Mesenchymal stem cell (in vitro differentiated cells and primary cell): ENCODE data around the gene CPT1A.
A peak's percentile ranks its signal among the peaks of the same experiment; 100 is the strongest.

Experiments
- DNase-seq: peaks from one replicate; pipeline ENCODE4 v3.0.0-alpha.2; 2013
- H2AFZ ChIP-seq: one replicate; pipeline ENCODE4 v1.6.1; 2013; ENCODE audit warnings: low read depth, mild to moderate bottlenecking, control low read depth, inconsistent platforms, low read length, moderate library complexity
- H2AK5ac ChIP-seq: 2 replicates; pipeline ENCODE4 v1.6.1; 2013; ENCODE audit warnings: low read length, moderate library complexity, mild to moderate bottlenecking, inconsistent platforms; ENCODE audit not compliant: severe bottlenecking
- H2BK120ac ChIP-seq: one replicate; pipeline ENCODE4 v1.6.1; 2013; ENCODE audit warnings: low read depth, mild to moderate bottlenecking, inconsistent platforms, low read length, moderate library complexity
- H2BK12ac ChIP-seq, 2 experiments: one replicate each; pipeline ENCODE4 v1.6.1; 2013; ENCODE audit warnings: inconsistent platforms in 2 of 2, low read length in 2 of 2, mild to moderate bottlenecking in 2 of 2, moderate library complexity in 2 of 2, control low read depth in 1 of 2
- H2BK15ac ChIP-seq: one replicate; pipeline ENCODE4 v1.6.1; 2013; ENCODE audit warnings: mild to moderate bottlenecking, low read depth, inconsistent platforms; ENCODE audit not compliant: poor library complexity, severe bottlenecking
- H2BK5ac ChIP-seq: 2 replicates; pipeline ENCODE4 v1.6.1; 2013; ENCODE audit warnings: low read depth, mild to moderate bottlenecking, low read length, control low read depth, inconsistent platforms; ENCODE audit not compliant: poor library complexity, severe bottlenecking
- H3K14ac ChIP-seq, 2 experiments: one replicate each; pipeline ENCODE4 v1.6.1; 2013; ENCODE audit warnings: inconsistent platforms in 2 of 2, low read length in 2 of 2, control low read depth in 1 of 2, mild to moderate bottlenecking in 1 of 2, moderate library complexity in 1 of 2
- H3K18ac ChIP-seq, 2 experiments: one replicate each; pipeline ENCODE4 v1.6.1; 2013; ENCODE audit warnings: inconsistent platforms in 2 of 2, low read length in 2 of 2, control low read depth in 1 of 2, low read depth in 1 of 2, mild to moderate bottlenecking in 1 of 2
- H3K23ac ChIP-seq, 2 experiments: one replicate each; pipeline ENCODE4 v1.6.1; 2013; ENCODE audit warnings: inconsistent platforms in 2 of 2, low read length in 2 of 2, mild to moderate bottlenecking in 2 of 2, moderate library complexity in 2 of 2, control low read depth in 1 of 2
- H3K27ac ChIP-seq: 2 replicates; pipeline ENCODE4 v1.5.1; 2013; ENCODE audit warnings: mild to moderate bottlenecking, moderate library complexity, low read length, control low read depth, inconsistent platforms; ENCODE audit not compliant: poor library complexity, severe bottlenecking
- H3K27me3 ChIP-seq, 2 experiments: 2 replicates each; pipeline versions ENCODE4 v1.6.1 to v1.7.0; 2013; ENCODE audit warnings: low read length in 2 of 2, mild to moderate bottlenecking in 2 of 2, moderate library complexity in 2 of 2, control low read depth in 1 of 2, inconsistent platforms in 1 of 2; ENCODE audit not compliant: control insufficient read depth in 1 of 2, insufficient read depth in 1 of 2
- H3K36me3 ChIP-seq, 2 experiments: 2 replicates each; pipeline versions ENCODE4 v1.6.1 to v1.7.0; 2013; ENCODE audit warnings: low read length in 2 of 2, control low read depth in 1 of 2, inconsistent platforms in 1 of 2, low read depth in 1 of 2, mild to moderate bottlenecking in 1 of 2; ENCODE audit not compliant: insufficient read depth in 2 of 2, control insufficient read depth in 1 of 2
- H3K4ac ChIP-seq, 2 experiments: one replicate each; pipeline ENCODE4 v1.6.1; 2013; ENCODE audit warnings: inconsistent platforms in 2 of 2, low read length in 2 of 2, mild to moderate bottlenecking in 2 of 2, moderate library complexity in 2 of 2, control low read depth in 1 of 2, low read depth in 1 of 2
- H3K4me1 ChIP-seq: 2 replicates; pipeline ENCODE4 v1.6.1; 2013; ENCODE audit warnings: low read depth, low read length, control low read depth; ENCODE audit not compliant: control insufficient read depth, insufficient read depth
- H3K4me2 ChIP-seq: 2 replicates; pipeline ENCODE4 v1.6.1; 2013; ENCODE audit warnings: low read length, mild to moderate bottlenecking, inconsistent platforms; ENCODE audit not compliant: poor library complexity, severe bottlenecking
- H3K4me3 ChIP-seq, 2 experiments: 2 replicates each; pipeline versions ENCODE4 v1.5.1 to v1.7.0; 2013; ENCODE audit warnings: low read length in 2 of 2, mild to moderate bottlenecking in 2 of 2, control low read depth in 1 of 2, low read depth in 1 of 2; ENCODE audit not compliant: insufficient read depth in 1 of 2
- H3K79me1 ChIP-seq: replicated peaks from 2 replicates; pipeline ENCODE4 v1.6.1; 2013; ENCODE audit warnings: mild to moderate bottlenecking, control low read depth, low read length, inconsistent platforms; ENCODE audit not compliant: poor library complexity, severe bottlenecking
- H3K9ac ChIP-seq: 2 replicates; pipeline ENCODE4 v1.7.0; 2013; ENCODE audit warnings: mild to moderate bottlenecking, low read length, moderate library complexity
- H3K9me3 ChIP-seq: 2 replicates; pipeline ENCODE4 v1.7.0; 2013; ENCODE audit warnings: mild to moderate bottlenecking, low read length; ENCODE audit not compliant: control insufficient read depth
- H4K8ac ChIP-seq: one replicate; pipeline ENCODE4 v1.6.1; 2013; ENCODE audit warnings: inconsistent platforms, mild to moderate bottlenecking, low read length, moderate library complexity
- H4K91ac ChIP-seq: one replicate; pipeline ENCODE4 v1.6.1; 2013; ENCODE audit warnings: mild to moderate bottlenecking, low read length, inconsistent platforms
- WGBS: methylation state at CpG from one replicate; pipeline ENCODE4 v1.1.7; 2013; ENCODE audit warnings: mixed read lengths; 5-methylcytosine and 5-hydroxymethylcytosine counted together

Gene CPT1A

GRCh38 chr11:68809506-68809905, 32.2 kb downstream of the CPT1A start:
- Histone ChIP-seq H2BK5ac (no peak overlapping the region), H3K4ac (no peak overlapping the region), H3K27ac (no peak overlapping the region), H3K18ac (no peak overlapping the region), H2AK5ac (no peak overlapping the region), H3K23ac (no peak overlapping the region), H3K4me3 (no peak overlapping the region), H2BK12ac (no peak overlapping the region), H4K8ac (peak overlapping the region; percentile 39), H3K36me3 (peaks cover 42 to 51% of the 10 kb centered on the region in 2 experiments), H3K4me2 (no peak overlapping the region), H3K27me3 (no peaks in the 10 kb centered on the region), H4K91ac (no peak overlapping the region), H3K9ac (no peak overlapping the region), H3K79me1 (peaks cover 3% of the 10 kb centered on the region), H2BK120ac (no peak overlapping the region), H2BK15ac (no peak overlapping the region), H2AFZ (no peak overlapping the region), H3K9me3 (no peaks in the 10 kb centered on the region), H3K14ac (no peak overlapping the region), H3K4me1 (peaks cover 7% of the 10 kb centered on the region)
- no peak for DNase-seq
- WGBS: 53% methylated on average over 5 of the region's 5 CpGs

DNA sequence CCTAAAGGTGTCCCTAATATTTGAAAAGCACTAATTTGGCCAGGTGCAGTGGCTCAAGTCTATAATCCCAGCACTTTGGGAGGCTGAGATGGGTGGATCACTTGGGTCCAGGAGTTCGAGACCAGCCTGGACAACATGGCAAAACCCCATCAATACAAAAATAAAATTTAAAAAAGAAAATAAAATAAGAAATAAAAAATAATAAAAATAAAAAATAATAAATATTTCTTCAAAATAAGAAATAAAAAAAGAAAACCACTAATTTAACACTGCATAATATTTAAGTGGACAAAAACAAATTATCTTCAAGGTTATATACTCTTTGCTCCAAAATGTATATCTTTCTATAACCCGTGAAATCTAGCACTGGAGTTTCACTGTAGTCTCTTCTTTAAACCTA, 32.9 kb downstream of the CPT1A start:
- Histone ChIP-seq H3K27me3 (no peaks in the 10 kb centered on the region), H2BK15ac (no peak overlapping the region), H3K36me3 (peaks cover 43 to 53% of the 10 kb centered on the region in 2 experiments), H4K91ac (no peak overlapping the region), H2BK12ac (no peak overlapping the region), H2AFZ (no peak overlapping the region), H2BK5ac (no peak overlapping the region), H3K4ac (no peak overlapping the region), H3K4me3 (no peak overlapping the region), H3K4me1 (peaks cover 7% of the 10 kb centered on the region), H3K9me3 (no peaks in the 10 kb centered on the region), H2BK120ac (no peak overlapping the region), H3K79me1 (peaks cover 2% of the 10 kb centered on the region), H2AK5ac (no peak overlapping the region), H3K14ac (no peak overlapping the region), H3K9ac (no peak overlapping the region), H3K18ac (no peak overlapping the region), H3K23ac (no peak overlapping the region), H3K27ac (no peak overlapping the region), H4K8ac (no peak overlapping the region), H3K4me2 (no peak overlapping the region)
- 100% methylated on average over 1 of the region's 2 CpGs for WGBS
- DNase-seq: no peak

DNA sequence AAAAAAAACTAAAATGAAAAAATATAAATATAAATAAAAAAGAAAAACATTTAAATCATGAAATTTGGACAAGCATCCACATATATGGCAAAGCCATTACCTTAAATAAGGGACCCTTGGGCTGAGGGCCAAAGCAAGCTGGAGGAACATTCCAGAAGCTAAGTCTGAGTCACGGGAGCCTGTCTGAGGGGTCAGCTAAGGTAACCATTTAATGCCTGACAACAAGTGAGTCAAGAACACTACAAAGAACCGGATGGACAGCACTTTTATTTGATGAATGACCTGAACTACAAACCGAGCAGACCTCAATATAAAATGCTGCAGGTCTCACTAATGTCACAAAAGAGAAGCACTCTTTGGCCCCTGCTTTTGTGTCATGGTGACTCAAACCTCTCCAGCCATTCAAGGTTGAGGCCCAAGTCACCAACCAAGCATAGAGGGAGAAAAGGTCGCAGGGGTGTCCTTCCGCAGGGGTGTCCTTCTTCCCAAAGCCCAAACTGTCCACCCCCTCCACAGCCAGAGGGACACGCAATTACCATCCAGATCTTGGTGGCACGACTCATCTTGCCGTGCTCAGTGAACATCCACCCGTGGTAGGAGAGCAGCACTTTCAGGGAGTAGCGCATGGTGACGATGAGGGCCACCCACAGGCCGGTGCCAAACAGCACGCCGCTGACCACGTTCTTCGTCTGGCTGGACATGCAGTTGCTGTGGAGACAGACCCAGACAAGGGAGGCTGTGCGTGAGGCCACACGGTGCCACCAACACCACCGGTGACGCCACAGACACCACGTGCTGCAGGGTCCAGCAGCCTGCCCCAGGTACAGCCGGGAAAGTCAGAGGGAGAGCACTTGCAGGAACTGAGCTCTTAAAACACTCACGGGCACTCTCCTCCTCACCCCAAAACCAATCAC, 34.5 kb downstream of the CPT1A start:
- Histone ChIP-seq H3K18ac (no peak overlapping the region), H2AFZ (no peak overlapping the region), H4K8ac (no peak overlapping the region), H3K4me2 (no peak overlapping the region), H3K4ac (no peak overlapping the region), H3K27me3 (no peaks in the 10 kb centered on the region), H3K4me3 (no peak overlapping the region), H3K9me3 (no peaks in the 10 kb centered on the region), H3K9ac (no peak overlapping the region), H3K23ac (no peak overlapping the region), H2AK5ac (no peak overlapping the region), H3K79me1 (no peaks in the 10 kb centered on the region), H3K4me1 (peaks cover 7% of the 10 kb centered on the region), H3K36me3 (peaks cover 32 to 60% of the 10 kb centered on the region in 2 experiments), H2BK12ac (no peak overlapping the region), H3K27ac (no peak overlapping the region), H4K91ac (no peak overlapping the region), H2BK120ac (no peak overlapping the region), H3K14ac (no peak overlapping the region), H2BK5ac (no peak overlapping the region), H2BK15ac (no peak overlapping the region)
- WGBS: 88% methylated on average over 23 of the region's 23 CpGs
- peak; percentile 69 for DNase-seq

DNA sequence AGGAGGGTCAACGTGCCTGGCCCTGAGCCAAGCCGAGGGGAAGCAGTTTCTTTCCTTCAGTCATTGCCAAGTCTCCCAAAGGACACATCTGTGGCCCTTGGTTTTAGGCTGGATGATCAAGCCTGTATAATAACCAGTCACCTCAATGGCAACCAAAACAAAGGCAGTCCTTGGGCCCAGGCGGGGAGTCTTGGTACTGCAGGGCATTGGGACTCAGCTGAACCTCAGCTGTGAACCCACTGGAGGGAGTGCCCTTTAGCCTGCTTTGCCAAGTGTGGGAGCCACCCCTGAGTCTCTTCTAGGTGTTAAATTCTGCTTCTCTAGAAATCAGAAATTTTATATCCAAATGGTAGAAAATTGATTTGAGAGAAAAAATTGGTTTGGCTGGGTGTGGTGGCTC, 36.9 kb downstream of the CPT1A start:
- no peaks in the 10 kb centered on the region for H3K9me3 ChIP-seq
- no peaks in the 10 kb centered on the region for H3K27me3 ChIP-seq
- no peaks in the 10 kb centered on the region for H3K79me1 ChIP-seq
- no peak overlapping the region for H3K14ac ChIP-seq
- no peak overlapping the region for H3K23ac ChIP-seq
- H3K9ac ChIP-seq: no peak overlapping the region
- H4K8ac ChIP-seq: no peak overlapping the region
- H3K18ac ChIP-seq: no peak overlapping the region
- DNase-seq: no peak
- no peak overlapping the region for H2BK15ac ChIP-seq
- no peak overlapping the region for H2BK5ac ChIP-seq
- H3K4me3 ChIP-seq: no peak overlapping the region
- H2AK5ac ChIP-seq: no peak overlapping the region
- H4K91ac ChIP-seq: no peak overlapping the region
- H3K4me1 ChIP-seq: peaks cover 5% of the 10 kb centered on the region
- H2BK12ac ChIP-seq: no peak overlapping the region
- no peak overlapping the region for H3K4me2 ChIP-seq
- no peak overlapping the region for H3K4ac ChIP-seq
- H2AFZ ChIP-seq: no peak overlapping the region
- peaks cover 32 to 63% of the 10 kb centered on the region in 2 experiments for H3K36me3 ChIP-seq
- H3K27ac ChIP-seq: no peak overlapping the region
- H2BK120ac ChIP-seq: no peak overlapping the region
- 92% methylated on average over 3 of the region's 3 CpGs for WGBS
